Subcutaneous abdominal adipose tissue (tissue), 5 donors: Measurements from ENCODE around the gene UQCC2.

Experiments used
- H3K27ac ChIP-seq: one replicate; pipeline ENCODE4 v1.7.0; 2013; ENCODE audit warnings: low read depth, mild to moderate bottlenecking, inconsistent platforms, low read length, moderate library complexity
- H3K27me3 ChIP-seq, 5 donors: one replicate each; pipeline ENCODE4 v1.7.0; 2013; ENCODE audit warnings: low read length in 5 of 5, inconsistent platforms in 1 of 5; ENCODE audit not compliant: control insufficient read depth in 5 of 5, insufficient read depth in 4 of 5
- H3K36me3 ChIP-seq, 5 donors: one replicate each; pipeline ENCODE4 v1.7.0; 2013; ENCODE audit warnings: low read length in 5 of 5; ENCODE audit not compliant: control insufficient read depth in 5 of 5, insufficient read depth in 5 of 5
- H3K4me1 ChIP-seq, 5 donors: one replicate each; pipeline ENCODE4 v1.7.0; 2013; ENCODE audit warnings: low read length in 5 of 5, mild to moderate bottlenecking in 3 of 5, moderate library complexity in 1 of 5; ENCODE audit not compliant: control insufficient read depth in 5 of 5, insufficient read depth in 5 of 5
- H3K4me3 ChIP-seq, 5 donors: one replicate each; pipeline ENCODE4 v1.7.0; 2013; ENCODE audit warnings: low read length in 5 of 5, low read depth in 1 of 5
- H3K9ac ChIP-seq, 5 donors: one replicate each; pipeline ENCODE4 v1.7.0; 2013; ENCODE audit warnings: low read length in 5 of 5, mild to moderate bottlenecking in 4 of 5, moderate library complexity in 3 of 5
- H3K9me3 ChIP-seq, 5 donors: one replicate each; pipeline ENCODE4 v1.7.0; 2013; ENCODE audit warnings: low read length in 5 of 5; ENCODE audit not compliant: control insufficient read depth in 5 of 5
- donor health status: healthy.
- donor health status: healthy.
- donor health status: healthy.
- donor health status: healthy.
- donor health status: healthy.

Gene UQCC2

DNA sequence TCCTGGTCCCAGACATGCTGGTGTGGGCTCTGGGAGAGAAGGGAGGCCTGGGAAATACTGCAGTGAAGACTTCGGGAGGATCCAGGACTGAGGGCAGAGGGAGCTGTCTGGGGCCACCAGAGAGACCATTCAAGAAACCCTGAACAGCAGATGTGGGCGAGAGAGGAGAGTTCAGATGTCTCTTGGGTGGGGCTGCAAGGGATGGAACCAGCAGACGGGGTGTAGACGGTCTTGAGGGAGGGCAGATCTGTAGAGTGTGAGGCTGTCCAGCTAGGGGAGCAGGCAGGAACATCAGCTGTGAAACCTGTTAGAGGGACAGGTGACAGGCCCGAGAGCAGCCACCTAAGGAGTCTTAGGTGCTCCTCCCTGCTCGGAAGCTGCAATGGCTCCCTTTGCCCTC, 51.5 kb downstream of the UQCC2 start:
- Histone ChIP-seq H3K36me3 (peaks cover 0 to 26% (median 19%) of the 10 kb centered on the region in 5 donors), H3K4me1 (peaks cover 0 to 4% (median 0%) of the 10 kb centered on the region in 5 donors), H3K4me3 (no peak overlapping the region), H3K9ac (no peak overlapping the region), H3K27ac (no peak overlapping the region), H3K9me3 (no peaks in the 10 kb centered on the region), H3K27me3 (peaks cover 0 to 5% (median 0%) of the 10 kb centered on the region in 5 donors)

- Histone ChIP-seq H3K36me3 (peaks cover 0 to 24% (median 18%) of the 10 kb centered on the region in 5 donors), H3K27me3 (peaks cover 0 to 5% (median 0%) of the 10 kb centered on the region in 5 donors), H3K27ac (no peak overlapping the region), H3K4me1 (peaks cover 0 to 7% (median 0%) of the 10 kb centered on the region in 5 donors), H3K9ac (no peak overlapping the region), H3K9me3 (no peaks in the 10 kb centered on the region), H3K4me3 (no peak overlapping the region)
Observed at GRCh38 chr6:33658982-33659689, 52.4 kb downstream of the UQCC2 start.

- no peak overlapping the region for H3K9ac ChIP-seq
- H3K4me1 ChIP-seq, result peaks cover 0 to 11% (median 0%) of the 10 kb centered on the region in 5 donors
- H3K9me3 ChIP-seq, result no peaks in the 10 kb centered on the region
- H3K4me3 ChIP-seq, result no peak overlapping the region
- H3K27ac ChIP-seq, result no peak overlapping the region
- H3K36me3 ChIP-seq, result peaks cover 0 to 17% (median 8%) of the 10 kb centered on the region in 5 donors
- H3K27me3 ChIP-seq, result peaks cover 0 to 5% (median 0%) of the 10 kb centered on the region in 5 donors
Observed at GRCh38 chr6:33656844-33657243, 54.7 kb downstream of the UQCC2 start.

GRCh38 chr6:33654831-33655554, 56.5 kb downstream of the UQCC2 start:
- Histone ChIP-seq H3K27ac (no peak overlapping the region), H3K9ac (no peak overlapping the region), H3K27me3 (peaks cover 0 to 5% (median 0%) of the 10 kb centered on the region in 5 donors), H3K36me3 (peaks cover 0 to 17% (median 8%) of the 10 kb centered on the region in 5 donors), H3K4me1 (peaks cover 0 to 16% (median 0%) of the 10 kb centered on the region in 5 donors), H3K4me3 (no peak overlapping the region), H3K9me3 (no peaks in the 10 kb centered on the region)

GRCh38 chr6:33652002-33652401, 59.5 kb downstream of the UQCC2 start:
- no peak overlapping the region for H3K9ac ChIP-seq
- no peaks in the 10 kb centered on the region for H3K9me3 ChIP-seq
- H3K27me3 ChIP-seq, result peaks cover 0 to 4% (median 0%) of the 10 kb centered on the region in 5 donors
- H3K27ac ChIP-seq, result no peak overlapping the region
- H3K4me3 ChIP-seq, result no peak overlapping the region
- peaks cover 0 to 8% (median 4%) of the 10 kb centered on the region in 5 donors for H3K36me3 ChIP-seq
- peaks cover 0 to 16% (median 0%) of the 10 kb centered on the region in 5 donors for H3K4me1 ChIP-seq

GRCh38 chr6:33651403-33651802, 60.1 kb downstream of the UQCC2 start:
- no peaks in the 10 kb centered on the region for H3K9me3 ChIP-seq
- H3K36me3 ChIP-seq, result peaks cover 0 to 6% (median 2%) of the 10 kb centered on the region in 5 donors
- peaks cover 0 to 16% (median 0%) of the 10 kb centered on the region in 5 donors for H3K4me1 ChIP-seq
- no peak overlapping the region for H3K4me3 ChIP-seq
- H3K27ac ChIP-seq, result no peak overlapping the region
- H3K9ac ChIP-seq, result no peak overlapping the region
- no peaks in the 10 kb centered on the region for H3K27me3 ChIP-seq
